Kidney epithelial cell (primary cell): ENCODE results near the gene OR2Z1. TPM values are rescaled to one million over a fixed set of nuclear protein-coding genes. Genes with fewer than 3 reads are reported as not detected.
"Not testable (repeated sequence)": the region's sequence is repeated elsewhere in the genome, so short reads cannot be mapped to it uniquely, and the experiment has no call there.

ENCODE experiments used
- DNase-seq: peaks from one replicate; pipeline ENCODE4 v3.0.0-alpha.2; 2010; ENCODE audit warnings: low read depth
- H3K27me3 ChIP-seq: 2 replicates; pipeline ENCODE4 v1.6.0; 2011; ENCODE audit warnings: low read length; ENCODE audit not compliant: control insufficient read depth, insufficient read depth
- H3K36me3 ChIP-seq: 2 replicates; pipeline ENCODE4 v1.5.1; 2011; ENCODE audit warnings: low read length; ENCODE audit not compliant: control insufficient read depth, insufficient read depth
- H3K4me3 ChIP-seq: 2 replicates; pipeline ENCODE4 v1.5.1; 2011; ENCODE audit warnings: low read depth, mild to moderate bottlenecking, control low read depth, low read length
- CTCF ChIP-seq: IDR thresholded peaks from 2 replicates; pipeline ENCODE4 v1.5.1; 2011; ENCODE audit warnings: mild to moderate bottlenecking, moderate library complexity, low read length, control low read depth, inconsistent platforms; ENCODE audit not compliant: insufficient read depth, poor library complexity, severe bottlenecking
- total RNA-seq: library from RNA; depleted of rRNA; stranded (reverse); fragments of >200 nt; gene quantifications from 2 replicates; pipeline ENCODE4 v1.2.3, GENCODE V29; 2015

The OR2Z1 gene
- total RNA-seq, 1 donor from 2014 or later: not detected

- H3K27me3 ChIP-seq: no peaks in the 10 kb centered on the region
- no peak for TF ChIP-seq CTCF
- no peak overlapping the region for H3K4me3 ChIP-seq
- H3K36me3 ChIP-seq: no peaks in the 10 kb centered on the region
- no peak for DNase-seq
Measured at GRCh38 chr19:8703223-8703622, 18.2 kb upstream of the OR2Z1 start.

- DNase-seq, H3K27me3 ChIP-seq, H3K4me3 ChIP-seq, H3K36me3 ChIP-seq: not testable (repeated sequence)
Measured at GRCh38 chr19:8705304-8705703, 16.1 kb upstream of the OR2Z1 start.

GRCh38 chr19:8705742-8706141 is 15.7 kb upstream of the OR2Z1 start:
- Histone ChIP-seq H3K36me3 (no peaks in the 10 kb centered on the region), H3K4me3 (no peak overlapping the region), H3K27me3 (no peaks in the 10 kb centered on the region)
- no peak for TF ChIP-seq CTCF
- no peak for DNase-seq

GRCh38 chr19:8710337-8710736 is 11.1 kb upstream of the OR2Z1 start:
- H3K36me3 ChIP-seq, H3K4me3 ChIP-seq, H3K27me3 ChIP-seq, DNase-seq: not testable (repeated sequence)

GRCh38 chr19:8722032-8722431 is 598 bp downstream of the OR2Z1 start:
- H3K4me3 ChIP-seq: no peak overlapping the region
- no peaks in the 10 kb centered on the region for H3K36me3 ChIP-seq
- DNase-seq: no peak
- TF ChIP-seq CTCF: no peak
- H3K27me3 ChIP-seq: no peaks in the 10 kb centered on the region

- Histone ChIP-seq H3K27me3 (no peaks in the 10 kb centered on the region), H3K4me3 (no peak overlapping the region), H3K36me3 (no peaks in the 10 kb centered on the region)
- no peak for TF ChIP-seq CTCF
- no peak for DNase-seq
Measured at GRCh38 chr19:8724276-8724675, 2.8 kb downstream of the OR2Z1 start.

GRCh38 chr19:8731428-8732169 is 10.2 kb downstream of the OR2Z1 start:
- Histone ChIP-seq H3K4me3 (no peak overlapping the region), H3K27me3 (no peaks in the 10 kb centered on the region), H3K36me3 (no peaks in the 10 kb centered on the region)
- TF ChIP-seq CTCF: no peak
- no peak for DNase-seq
